Inferior parietal cortex (tissue), 1 donor: ENCODE results near the gene SLC13A5.
"Not testable (repeated sequence)": the region's sequence is repeated elsewhere in the genome, so short reads cannot be mapped to it uniquely, and the experiment has no call there.

Experiments used
- DNase-seq: peaks from one replicate; pipeline ENCODE4 v3.0.0-alpha.2; 2016; ENCODE audit errors: extremely low spot score

SLC13A5 gene

DNA sequence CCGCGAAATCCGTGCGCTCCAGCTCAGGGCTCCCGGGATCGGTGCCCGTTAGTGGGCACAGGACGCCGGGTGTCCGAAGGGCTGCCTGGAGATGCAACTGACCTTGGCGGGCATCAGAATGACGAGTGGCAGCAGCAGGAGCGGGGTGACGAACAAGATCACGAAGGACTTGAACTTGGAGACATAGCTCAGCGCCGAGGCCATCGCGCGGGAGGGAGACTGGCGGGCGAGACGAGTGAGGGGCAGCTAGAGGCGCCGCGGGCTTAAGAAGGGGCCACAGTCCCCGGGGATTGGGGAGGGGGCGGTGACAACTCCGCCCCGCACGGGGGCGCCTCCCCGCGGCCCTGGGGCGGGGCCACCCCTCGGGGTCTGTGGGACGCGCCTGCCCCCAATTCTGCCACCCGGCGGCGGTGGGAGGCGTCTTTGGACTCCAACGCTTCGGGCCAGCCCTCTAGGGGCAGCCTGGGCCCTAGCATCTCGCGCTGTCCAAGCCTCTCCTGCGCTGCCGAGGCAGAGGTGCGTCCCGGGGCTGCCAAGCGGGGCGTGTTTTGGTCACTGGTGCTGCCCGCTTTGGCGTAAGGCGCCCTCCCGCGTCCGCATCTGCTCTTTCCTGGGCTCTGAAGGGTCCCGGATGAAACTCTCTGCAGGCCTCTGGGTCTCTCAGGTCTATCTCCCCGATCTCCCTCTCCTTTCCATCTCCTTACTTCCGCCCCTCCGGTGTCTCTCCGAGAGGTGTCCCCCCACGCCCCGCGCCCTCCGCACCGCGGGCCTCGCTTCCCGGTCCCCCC is at the start of gene SLC13A5:
TSS of gene SLC13A5 (minus strand) at position 240 of the 788 bp plus-strand sequence. CDS start at position 204, 36 bp downstream.
- DNase-seq: no peak

DNA sequence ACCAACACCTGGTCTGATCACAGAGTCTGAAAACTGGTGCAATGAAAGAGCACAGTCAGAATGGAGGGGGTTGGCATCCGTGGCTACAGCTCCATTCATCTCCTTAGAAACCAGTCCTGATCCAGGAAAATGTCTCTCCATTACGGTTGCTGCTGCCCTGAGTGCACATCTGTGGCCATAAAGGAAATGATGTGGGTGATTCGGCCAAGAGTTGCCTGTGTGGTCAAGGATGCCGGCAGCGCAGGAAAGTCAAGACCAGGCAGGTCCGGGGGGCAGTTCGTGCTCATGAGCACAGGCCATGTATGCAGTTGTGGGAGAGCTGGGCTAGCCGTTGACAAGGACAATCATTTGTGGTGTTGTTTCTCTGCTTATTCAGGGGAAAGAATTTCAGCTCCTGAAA is 48.6 kb upstream of the SLC13A5 start:
- no peak for DNase-seq

DNA sequence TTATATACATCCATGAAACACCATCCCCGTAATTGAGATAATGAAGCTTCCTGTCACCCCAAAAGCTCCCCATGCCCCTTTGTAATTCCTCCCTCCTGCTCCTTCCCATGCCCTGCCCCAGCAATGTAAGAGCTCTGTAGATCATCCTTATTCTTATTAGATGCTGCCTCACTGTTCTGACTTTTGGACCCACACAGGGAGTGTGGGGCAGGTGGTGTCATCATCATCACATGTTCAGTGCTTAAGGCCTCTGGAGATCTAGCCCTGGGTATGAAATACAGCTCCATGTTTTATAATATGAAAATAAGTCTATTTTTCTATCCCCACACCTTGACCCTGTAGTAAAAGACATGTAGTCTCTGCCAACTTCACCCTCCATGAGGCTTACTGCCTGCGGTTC is 44.6 kb upstream of the SLC13A5 start:
- DNase-seq: no peak

DNA sequence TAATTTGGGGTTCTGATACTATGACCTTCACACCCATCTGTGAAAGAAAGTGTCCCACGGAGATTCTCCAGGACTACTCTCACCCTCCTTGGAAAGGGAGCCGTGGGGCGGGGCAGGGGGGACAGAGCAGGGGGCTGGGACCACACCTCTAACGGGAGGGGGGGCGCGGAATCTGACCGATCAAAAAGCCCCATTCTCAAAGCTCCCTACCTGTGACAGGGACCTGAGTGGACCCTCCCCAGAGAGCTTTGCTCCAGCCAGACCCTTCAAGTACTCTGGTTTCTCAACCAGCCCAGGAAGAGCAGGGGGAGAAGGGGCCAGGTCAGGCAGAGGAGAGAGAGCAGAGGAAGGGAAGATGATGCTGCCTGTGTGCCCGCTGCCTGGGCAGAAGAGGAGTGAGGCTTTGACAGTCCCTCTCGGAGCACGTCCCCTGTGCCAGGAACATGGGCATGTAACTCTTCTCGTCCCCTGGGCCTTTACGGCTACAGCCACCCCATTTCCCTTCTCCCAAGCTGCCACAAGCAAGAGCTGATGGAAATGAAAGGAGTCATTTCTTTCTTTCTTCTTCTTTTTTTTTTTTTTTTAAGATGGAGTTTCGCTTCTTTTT is 43.4 kb upstream of the SLC13A5 start:
- DNase-seq: no peak

DNA sequence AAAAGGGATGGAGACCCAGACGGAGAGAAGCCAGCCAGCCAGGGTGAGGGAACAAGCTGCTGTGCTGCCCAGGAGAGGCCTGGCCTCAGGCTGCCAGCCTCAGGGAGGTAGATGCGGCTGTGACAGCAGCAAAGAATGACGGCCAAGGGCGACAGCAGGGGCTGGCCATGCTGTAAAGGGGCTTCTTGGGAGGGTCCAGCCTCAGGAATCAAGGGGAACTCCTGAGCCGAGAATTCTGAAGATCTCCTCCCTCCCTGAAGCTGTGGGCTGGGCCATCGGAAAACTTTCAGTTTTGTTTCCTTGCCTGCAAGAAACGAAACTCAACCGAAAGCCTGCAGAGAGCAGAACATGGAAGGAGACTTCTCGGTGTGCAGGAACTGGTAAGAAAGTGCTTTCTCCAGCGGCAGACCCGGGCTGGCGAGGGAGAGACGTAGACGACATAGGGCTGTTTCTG is 42.6 kb upstream of the SLC13A5 start, which contains the start of gene XAF1:
TSS of gene XAF1 (plus strand) at position 316 of the 454 bp plus-strand sequence. CDS start at position 349, 33 bp downstream.
- DNase-seq: peak; percentile 9

DNA sequence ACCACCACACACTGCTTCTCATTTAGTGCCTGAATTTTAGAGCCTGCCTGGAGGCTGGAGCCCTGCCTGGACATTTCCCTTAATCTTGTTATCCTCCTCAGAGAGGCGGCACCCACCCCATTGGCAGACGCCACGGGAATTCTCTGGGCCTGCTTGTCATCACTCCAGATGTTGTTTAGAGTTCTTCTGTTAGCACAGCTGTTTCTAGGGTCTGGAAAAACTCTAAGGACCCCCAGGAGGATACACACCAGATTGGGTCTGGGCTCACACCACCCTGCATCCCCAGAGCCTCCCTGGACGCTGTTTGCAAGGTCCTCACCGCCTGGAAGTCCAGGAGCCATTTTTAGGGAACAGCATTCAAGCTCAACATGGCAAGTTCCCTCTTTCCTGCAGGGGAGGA is 42.1 kb upstream of the SLC13A5 start:
- DNase-seq: no peak

DNA sequence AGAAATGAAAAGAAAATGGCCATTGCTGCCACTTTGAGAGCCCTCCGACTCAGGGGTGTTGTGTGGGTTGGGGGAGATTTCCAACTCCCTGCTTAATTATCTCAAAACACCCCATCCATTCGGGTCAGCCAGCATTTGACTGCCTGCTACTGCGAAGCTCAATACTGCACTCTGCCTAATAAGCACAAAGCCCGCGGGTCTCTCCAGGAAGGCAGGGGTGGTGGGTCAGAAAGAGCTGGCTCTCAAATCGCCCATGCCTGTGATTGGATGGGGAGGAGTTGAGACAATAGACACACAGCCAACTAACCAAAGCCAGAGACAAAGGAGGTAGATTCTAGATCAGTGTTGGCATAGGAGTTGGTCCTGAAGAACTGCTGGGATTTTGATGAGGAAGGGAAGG is 40.4 kb upstream of the SLC13A5 start:
- no peak for DNase-seq

DNA sequence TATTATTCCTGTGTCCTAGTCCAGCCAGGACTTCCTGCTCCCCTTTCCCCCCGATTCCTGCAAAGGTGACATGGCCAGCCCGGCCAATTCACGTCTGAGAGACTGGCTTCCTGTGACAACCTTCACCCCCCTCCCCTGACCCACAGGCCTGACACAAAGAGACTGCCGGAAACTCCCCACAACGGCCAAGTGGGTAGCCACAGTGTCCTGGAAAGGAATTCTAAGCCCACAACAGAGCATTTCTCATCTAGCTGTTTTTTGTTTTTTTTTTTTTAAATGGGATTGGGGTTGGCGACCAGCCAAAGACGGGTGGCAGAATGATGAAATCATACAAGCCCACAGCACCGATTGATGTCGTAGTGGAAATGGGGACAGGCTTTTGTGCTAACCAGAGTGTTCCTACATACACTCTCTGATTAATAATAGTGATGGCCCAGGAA is 39.9 kb upstream of the SLC13A5 start:
- no peak for DNase-seq

DNA sequence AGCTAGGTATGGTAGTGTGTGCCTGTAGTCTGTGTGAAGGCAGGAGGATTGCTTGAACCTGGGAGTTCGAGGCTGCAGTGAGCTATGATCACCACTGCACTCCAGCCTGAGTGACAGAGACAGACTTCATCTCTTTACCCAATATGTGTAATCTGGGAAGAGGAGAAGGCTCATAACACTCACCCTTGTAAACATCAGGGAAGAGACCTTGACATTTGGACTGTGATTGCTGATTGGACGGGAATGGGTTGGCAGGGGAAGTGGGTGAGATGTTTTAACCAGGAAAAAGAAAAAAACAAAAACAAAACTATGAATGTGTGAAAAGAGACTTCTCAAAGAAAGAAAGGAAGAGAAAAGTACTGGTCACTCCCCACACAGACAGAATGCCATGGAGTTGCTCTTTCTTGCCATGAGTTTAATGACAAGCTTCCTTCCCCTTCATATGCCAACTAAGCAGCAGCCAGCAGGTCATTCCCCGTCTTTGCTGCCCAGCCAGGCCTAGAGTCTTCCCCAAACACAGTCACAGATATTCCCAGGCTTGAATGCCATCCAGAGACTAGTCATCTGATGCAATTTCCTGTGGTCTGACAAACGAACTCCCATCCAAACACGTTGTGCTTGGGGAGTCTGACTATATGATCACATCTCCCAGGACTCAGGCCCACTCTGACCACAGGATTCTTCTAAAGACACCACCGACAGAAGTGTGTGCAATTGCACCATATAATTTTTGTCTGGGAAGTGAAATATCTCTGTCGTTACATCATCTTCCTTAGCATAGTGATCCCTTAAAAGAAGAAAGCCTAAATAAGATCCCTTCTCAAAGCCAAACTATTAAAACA is 39.1 kb upstream of the SLC13A5 start:
- DNase-seq: no peak

DNA sequence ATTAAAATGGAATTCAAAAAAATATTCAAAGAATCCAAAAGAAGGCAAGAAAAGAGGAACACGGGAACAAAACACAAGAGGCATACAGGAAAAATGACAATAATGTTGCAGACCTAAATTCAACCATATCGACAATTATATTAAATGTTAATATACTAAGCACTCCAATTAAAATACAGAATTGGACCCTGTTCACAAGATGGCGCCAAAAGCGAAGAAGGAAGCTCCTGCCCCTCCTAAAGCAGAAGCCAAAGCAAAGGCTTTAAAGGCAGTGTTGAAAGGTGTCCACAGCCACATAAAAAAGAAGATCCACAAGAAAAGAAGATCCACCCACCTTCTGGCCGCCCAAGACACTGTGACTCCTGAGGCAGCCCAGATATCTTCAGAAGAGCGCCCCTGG is 36.4 kb upstream of the SLC13A5 start:
- no peak for DNase-seq

DNA sequence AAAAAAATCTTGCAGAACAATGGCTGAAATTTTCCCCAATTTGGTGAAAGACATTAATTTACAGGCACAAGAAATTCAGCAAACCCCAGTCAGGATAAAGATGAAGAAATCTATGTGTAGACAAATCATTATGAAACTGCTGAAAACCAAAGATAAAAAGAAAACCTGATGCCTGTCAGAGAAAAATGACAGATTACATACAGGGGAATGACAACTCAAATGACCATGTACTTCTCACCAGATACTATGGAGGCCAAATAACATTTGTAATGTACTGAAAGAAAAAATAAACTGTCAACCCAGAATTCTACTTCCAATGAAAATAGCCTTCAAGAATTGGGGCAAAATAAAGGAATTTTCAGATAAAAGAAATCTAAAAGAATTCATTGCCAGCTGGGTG is 35.4 kb upstream of the SLC13A5 start:
- no peak for DNase-seq

DNA sequence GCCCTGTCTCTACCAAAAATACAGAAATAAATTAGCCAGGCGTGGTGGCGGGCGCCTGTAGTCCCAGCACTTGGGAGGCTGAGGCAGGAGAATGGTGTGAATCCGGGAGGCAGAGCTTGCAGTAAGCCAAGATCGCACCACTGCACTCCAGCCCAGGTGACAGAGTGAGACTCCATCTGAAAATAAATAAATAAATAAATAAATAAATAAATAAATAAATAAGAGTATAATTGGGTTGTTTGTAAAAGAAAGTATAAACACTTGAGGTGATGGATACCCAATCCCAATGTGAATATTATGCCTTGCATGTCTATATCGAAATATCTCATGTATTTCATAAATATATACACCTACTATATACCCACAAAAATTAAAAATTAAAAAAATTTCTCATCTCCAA is 33.5 kb upstream of the SLC13A5 start:
- DNase-seq: not testable (repeated sequence)

DNA sequence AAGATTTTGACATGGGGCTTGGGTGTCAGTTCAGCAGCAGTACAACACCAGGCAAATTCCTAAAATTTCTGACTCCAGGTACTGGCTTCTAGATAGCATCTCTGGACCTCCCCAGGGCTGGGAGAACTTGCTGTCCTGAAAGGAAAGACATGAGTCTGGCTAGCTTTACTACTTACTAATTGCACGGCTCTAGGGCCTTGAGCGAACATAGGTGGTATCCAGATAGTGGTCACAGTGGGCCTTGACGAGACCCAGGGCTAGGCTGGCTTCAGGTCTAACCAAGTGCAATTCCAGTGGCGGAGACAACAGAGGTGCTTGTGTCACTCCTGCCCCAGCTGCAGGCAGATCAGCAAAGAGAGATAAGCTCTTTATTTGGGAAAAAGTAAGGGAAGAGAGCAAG is 16.4 kb upstream of the SLC13A5 start:
- no peak for DNase-seq

DNA sequence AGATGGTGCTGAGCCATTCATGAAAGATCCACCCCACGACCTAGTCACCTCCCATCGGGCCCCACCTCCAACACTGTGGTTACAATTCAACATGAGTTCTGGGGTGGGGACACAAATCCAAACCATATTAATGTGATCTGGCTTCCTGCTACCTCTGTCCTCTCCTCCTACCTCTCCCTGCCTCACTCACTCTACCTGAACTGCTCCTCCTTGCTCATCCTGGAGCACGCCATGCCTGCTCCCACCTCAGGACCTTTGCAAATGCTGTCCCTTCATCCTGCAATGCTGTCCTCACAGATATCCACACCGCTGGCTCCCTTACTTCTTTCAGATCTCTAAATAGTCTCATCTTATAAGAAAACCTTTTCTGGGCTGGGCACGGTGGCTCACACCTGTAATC is 10.8 kb upstream of the SLC13A5 start:
- DNase-seq: no peak

DNA sequence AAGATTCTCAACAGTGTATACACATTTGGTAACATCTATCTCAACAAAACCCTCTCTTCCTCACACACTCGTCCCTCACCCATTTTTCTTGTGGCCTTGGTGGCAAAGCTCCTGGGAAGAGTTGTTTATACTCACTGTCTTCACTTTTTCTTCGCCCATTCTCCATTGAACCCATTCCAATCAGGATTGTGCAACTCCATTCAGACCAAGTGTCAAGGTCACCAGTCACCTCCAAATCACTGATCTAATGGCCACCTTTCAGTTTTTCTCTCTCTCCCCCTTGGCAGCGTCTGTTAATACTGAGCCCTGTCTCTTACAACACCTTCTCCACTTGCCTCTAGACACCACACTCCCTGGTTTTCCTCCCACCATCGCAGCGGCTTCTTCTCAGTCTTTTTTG is 8.6 kb upstream of the SLC13A5 start:
- no peak for DNase-seq

DNA sequence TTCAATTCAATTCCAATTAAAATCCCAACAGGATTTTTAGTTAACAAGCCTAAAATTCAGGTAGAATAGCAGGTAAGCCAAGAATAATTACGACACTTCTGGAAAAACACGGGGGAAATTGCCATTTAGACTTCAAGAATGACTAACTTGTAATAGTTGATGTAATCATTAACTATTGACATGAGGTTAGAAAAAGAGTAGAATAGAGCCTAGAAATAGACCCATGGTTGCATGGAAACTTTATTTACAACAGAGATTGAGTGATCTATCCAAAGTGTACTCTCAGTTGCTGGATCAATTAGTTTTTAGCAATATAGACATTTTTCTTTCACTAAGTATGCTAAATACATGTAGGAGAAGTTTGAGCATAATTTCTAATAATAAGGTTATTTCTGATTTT is 3.6 kb upstream of the SLC13A5 start:
- no peak for DNase-seq

DNA sequence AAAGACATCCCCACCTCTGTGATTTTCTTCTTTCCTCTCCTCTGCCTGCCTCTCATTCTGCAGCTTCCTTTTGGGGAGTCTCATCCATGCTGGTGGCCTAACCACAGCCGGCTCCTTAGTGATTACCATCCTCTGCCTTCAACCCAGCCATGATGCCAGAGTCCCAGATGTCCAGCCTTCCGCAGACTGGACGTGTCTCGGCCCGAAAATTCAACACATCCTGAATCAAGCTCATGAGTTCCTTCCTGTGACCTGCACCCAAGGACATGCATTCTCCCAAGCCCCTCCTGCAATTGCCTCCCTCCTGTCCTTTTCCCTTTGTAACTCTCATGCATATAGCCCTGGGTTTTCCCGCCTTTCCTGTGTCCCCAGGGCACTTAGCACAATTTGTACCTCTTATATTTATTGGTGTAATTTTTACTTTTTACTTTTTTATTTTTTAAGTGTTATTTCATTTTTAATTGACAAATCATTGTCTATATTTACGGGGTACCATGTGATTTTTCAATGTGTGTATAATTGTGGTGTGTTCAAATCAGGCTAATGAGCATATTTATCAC is 1.2 kb upstream of the SLC13A5 start:
- DNase-seq: no peak

DNA sequence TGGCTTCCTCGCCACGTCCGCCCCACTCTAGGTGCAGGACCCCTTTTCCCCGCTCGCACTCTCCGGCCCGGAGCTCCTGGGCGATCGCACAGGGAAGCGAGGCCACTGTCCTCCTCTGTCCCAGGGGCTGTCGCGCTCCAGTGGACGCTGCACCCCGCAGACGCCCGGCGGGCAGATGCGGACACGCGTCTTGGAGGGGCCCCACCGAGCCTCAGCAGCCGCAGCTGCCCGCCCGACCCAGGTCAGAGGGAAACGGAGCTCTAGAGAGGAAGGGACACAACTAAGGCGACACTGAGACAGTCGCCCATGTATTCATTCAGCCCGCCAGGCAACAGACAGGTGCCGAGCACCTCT is 726 bp upstream of the SLC13A5 start:
- DNase-seq: no peak

DNA sequence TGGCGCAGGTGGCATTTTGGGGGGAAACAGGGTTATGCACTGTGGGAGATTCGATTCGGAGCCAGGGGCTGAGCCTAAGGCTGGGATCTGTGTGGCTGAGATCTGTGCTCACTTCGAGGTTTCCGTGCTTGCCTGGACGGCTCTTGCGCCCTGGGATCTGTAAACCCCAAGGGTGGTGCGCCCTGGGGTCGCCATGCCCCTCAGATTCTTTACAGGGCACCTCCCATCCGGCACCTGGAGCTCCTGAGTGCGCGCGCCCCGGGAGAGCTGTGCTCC is 377 bp downstream of the SLC13A5 start:
- no peak for DNase-seq

DNA sequence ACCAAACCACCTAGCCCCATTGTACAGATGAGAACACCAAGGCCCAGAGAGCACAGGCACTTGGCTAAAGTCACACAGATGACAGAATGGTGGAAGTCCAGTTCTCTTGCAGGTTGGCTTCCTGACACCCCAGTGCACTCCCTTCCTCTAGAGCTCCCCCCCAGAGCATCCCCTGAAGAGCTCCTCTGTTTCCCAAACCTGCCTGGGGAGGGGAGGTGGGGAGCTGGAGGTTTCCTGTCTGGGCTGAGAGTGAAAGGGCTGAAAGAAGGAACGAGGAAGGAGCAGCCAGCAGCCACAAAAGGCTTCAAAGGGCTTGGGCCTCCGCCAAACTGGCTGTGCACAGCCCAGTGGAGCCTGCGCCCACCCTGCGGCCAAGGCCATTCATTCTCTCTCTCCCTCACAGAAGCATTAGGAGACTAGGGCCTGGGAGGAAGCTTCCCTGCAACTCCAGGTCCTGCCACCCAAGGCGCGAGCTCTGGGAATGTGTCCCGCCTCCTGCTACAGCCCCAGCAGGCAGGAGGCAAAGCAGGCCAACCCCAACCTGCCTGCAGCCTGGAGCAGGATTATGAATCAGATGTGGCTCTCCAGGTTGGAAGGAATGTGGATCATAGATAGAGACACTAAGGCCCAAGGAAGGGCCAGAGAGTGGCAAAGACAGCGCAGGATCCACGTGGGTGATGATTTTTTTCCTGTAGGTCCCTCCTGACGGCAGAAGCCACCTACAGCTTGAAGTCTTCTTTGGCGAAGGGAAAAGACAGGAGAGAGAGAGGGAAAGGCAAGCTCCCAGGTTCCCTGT is 913 bp downstream of the SLC13A5 start:
- DNase-seq: no peak

DNA sequence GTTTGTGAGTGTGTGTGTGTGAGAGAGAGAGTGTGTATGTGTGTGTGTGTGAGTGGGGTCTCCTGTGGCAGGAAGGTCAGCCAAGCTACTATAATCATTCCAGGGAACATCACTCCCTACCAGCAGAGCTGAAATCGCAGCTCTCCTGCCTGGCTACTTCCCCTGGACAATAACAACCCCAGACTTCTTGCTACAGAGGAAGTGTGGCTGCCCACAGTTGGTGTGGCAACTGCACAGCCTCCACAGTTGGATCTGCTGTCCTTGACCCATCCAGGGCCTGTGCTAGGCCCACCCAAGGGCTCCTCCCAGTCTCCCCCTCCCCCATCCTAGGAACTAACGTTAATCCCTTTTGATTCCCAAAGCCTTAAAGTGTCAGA is 1.5 kb downstream of the SLC13A5 start:
- no peak for DNase-seq
